Fibroblast of the aortic adventitia (primary cell): Measurements from ENCODE around the gene ANKRD11. TPM values are rescaled to one million over a fixed set of nuclear protein-coding genes. Genes with fewer than 3 reads are reported as not detected.
"Not testable (repeated sequence)": the region's sequence is repeated elsewhere in the genome, so short reads cannot be mapped to it uniquely, and the experiment has no call there.

ENCODE experiments used
- DNase-seq: peaks from one replicate; pipeline ENCODE4 v3.0.0-alpha.2; 2010; ENCODE audit warnings: low read depth
- H3K4me3 ChIP-seq: 2 replicates; pipeline ENCODE4 v1.5.1; 2011; ENCODE audit warnings: low read depth, mild to moderate bottlenecking, control low read depth, low read length, moderate library complexity
- CTCF ChIP-seq: IDR thresholded peaks from 2 replicates; pipeline ENCODE4 v1.5.1; 2011; ENCODE audit warnings: mild to moderate bottlenecking, low read length, control low read depth, inconsistent platforms; ENCODE audit not compliant: insufficient read depth
- total RNA-seq: library from RNA; depleted of rRNA; stranded (reverse); fragments of >200 nt; gene quantifications from 2 replicates; pipeline ENCODE4 v1.2.3, GENCODE V29; 2012; ENCODE audit warnings: low replicate concordance

The ANKRD11 gene
- total RNA-seq, 1 donor = 78.9 TPM

- DNase-seq = no peak
- H3K4me3 ChIP-seq = no peak overlapping the region
- no peak for TF ChIP-seq CTCF
These were observed 185.2 kb downstream of the ANKRD11 start for GRCh38 chr16:89304941-89305705.

GRCh38 chr16:89304181-89304851, 186.0 kb downstream of the ANKRD11 start:
- H3K4me3 ChIP-seq = no peak overlapping the region
- no peak for DNase-seq
- TF ChIP-seq CTCF = no peak

DNA sequence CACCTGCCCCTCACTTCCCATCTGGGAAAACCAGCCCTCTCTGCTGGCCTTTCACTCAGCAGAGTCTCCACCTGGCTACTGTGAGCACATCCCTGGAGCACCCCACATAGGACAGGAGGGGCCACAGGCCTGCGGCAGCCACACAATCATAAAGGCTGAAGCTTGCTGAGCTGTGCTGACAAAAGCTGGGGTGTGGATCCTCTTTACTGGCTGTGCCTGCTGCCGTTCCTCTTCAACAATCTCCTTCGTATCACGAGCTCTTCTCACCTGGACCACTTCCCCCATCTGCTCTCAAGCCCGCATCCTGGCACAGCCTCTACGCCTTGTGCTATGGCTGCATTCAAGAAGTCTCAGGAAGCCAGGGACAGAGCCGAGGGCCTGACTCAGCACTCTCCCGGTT, 186.7 kb downstream of the ANKRD11 start:
- DNase-seq = no peak
- H3K4me3 ChIP-seq = no peak overlapping the region
- TF ChIP-seq CTCF = no peak

GRCh38 chr16:89300976-89301360, 189.4 kb downstream of the ANKRD11 start:
- H3K4me3 ChIP-seq = no peak overlapping the region
- no peak for DNase-seq
- no peak for TF ChIP-seq CTCF

DNA sequence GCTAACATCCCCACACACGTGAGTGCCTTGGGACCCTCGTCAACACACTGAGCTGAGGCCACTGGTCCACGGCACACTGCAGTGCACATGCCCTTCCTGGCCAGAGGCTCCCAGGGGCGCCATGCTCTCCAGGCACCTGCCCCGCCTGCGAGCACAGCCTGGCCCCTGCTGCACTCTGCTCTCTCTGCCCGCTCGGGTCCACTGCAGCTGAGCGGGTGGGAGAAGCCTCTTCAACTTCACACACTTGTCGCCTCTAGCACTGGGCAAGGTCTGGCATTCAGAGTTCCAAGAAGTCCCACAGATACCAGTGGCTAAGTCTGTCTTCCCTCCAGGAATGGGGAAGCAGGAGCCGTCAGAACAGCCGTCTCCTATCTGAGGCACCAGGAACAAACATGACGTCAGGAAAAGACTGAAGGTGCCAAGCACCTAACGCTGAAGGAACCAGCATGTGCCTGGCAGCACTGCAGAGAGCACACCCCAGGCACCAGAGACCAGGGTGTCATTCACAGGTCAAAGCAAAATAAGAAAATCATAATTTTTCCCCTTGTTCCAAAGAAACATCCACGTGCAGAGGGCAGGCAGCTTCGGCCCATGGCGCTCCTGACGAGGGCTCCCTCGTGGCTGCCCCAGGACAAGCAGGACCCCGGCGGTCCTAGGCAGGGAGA, 189.9 kb downstream of the ANKRD11 start:
- peak; percentile 80 for DNase-seq
- TF ChIP-seq CTCF = no peak

DNA sequence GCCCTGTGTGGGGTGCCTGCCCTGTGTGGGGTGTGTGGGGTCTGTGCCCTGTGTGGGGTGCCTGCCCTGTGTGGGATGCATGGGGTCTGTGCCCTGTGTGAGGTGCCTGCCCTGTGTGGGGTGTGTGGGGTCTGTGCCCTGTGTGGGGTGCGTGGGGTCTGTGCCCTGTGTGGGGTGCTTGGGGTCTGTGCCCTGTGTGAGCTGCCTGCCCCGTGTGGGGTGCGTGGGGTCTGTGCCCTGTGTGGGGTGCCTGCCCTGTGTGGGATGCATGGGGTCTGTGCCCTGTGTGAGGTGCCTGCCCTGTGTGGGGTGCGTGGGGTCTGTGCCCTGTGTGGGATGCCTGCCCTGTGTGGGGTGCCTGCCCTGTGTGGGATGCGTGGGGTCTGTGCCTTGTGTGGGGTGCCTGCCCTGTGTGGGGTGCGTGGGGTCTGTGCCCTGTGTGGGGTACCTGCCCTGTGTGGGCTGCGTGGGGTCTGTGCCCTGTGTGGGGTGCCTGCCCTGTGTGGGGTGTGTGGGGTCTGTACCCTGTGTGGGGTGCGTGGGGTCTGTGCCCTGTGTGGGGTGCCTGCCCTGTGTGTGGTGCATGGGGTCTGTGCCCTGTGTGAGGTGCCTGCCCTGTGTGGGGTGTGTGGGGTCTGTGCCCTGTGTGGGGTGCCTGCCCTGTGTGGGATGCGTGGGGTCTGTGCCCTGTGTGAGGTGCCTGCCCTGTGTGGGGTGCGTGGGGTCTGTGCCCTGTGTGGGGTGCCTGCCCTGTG, 190.8 kb downstream of the ANKRD11 start:
- DNase-seq, H3K4me3 ChIP-seq: not testable (repeated sequence)

More for the DNA sequence above, 189.9 kb downstream of the ANKRD11 start:
- no peak overlapping the region for H3K4me3 ChIP-seq
